Measurements from ENCODE around the gene IFNA7. TPM values are rescaled to one million over a fixed set of nuclear protein-coding genes. Genes with fewer than 3 reads are reported as not detected.
"Not testable (repeated sequence)": the region's sequence is repeated elsewhere in the genome, so short reads cannot be mapped to it uniquely, and the experiment has no call there.

IFNA7 gene
- total RNA-seq, 4 donors from 2014 or later = not detected

- intact Hi-C loops (cut with DNase I; ENCODE audit: low total_unique reads) = no loop called here
- WGBS, 2 donors = 96 to 100% methylated on average over 2 of the region's 2 CpGs
- H3K4me3 ChIP-seq (ENCODE audit: low read depth, poor library complexity, severe bottlenecking) = no peak overlapping the region
- DNase-seq (ENCODE audit: low spot score in 2 of 2) = no peak
- no peak for TF ChIP-seq CTCF (IDR thresholded peaks at IDR 0.05)
- no peak for TF ChIP-seq POLR2A (IDR thresholded peaks at IDR 0.05)
Observed at GRCh38 chr9:21233258-21233657, 31.3 kb upstream of the IFNA7 start.

GRCh38 chr9:21228122-21228521 lies 26.1 kb upstream of the IFNA7 start, which contains the start of gene IFNA17:
IFNA17 (minus strand) TSS chr9:21228222; CDS start chr9:21228173, 49 bp downstream.
- WGBS, 2 donors = 72 to 80% methylated on average over 2 of the region's 2 CpGs
- intact Hi-C loops (cut with DNase I; ENCODE audit: low total_unique reads) = no loop called here
- no peak for TF ChIP-seq POLR2A (IDR thresholded peaks at IDR 0.05)
- TF ChIP-seq CTCF (IDR thresholded peaks at IDR 0.05) = no peak
- H3K4me3 ChIP-seq (ENCODE audit: low read depth, poor library complexity, severe bottlenecking) = no peak within 1 kb of the TSS
- DNase-seq (ENCODE audit: low spot score in 2 of 2) = no peak

- 85 to 93% methylated on average over 1 of the region's 1 CpG for WGBS, 2 donors
- DNase-seq (ENCODE audit: low spot score in 2 of 2); H3K4me3 ChIP-seq (ENCODE audit: low read depth, poor library complexity, severe bottlenecking); intact Hi-C loops (cut with DNase I; ENCODE audit: low total_unique reads): not testable (repeated sequence)
Observed at GRCh38 chr9:21217211-21217610, 15.2 kb upstream of the IFNA7 start, which contains the start of gene IFNA16. IFNA16 (minus strand) TSS chr9:21217311; CDS start chr9:21217305, 6 bp downstream.

- DNase-seq (ENCODE audit: low spot score in 2 of 2); H3K4me3 ChIP-seq (ENCODE audit: low read depth, poor library complexity, severe bottlenecking); intact Hi-C loops (cut with DNase I; ENCODE audit: low total_unique reads): not testable (repeated sequence)
- 43 to 52% methylated on average over 5 of the region's 5 CpGs for WGBS, 2 donors
Observed at GRCh38 chr9:21213411-21214326, 11.7 kb upstream of the IFNA7 start.

GRCh38 chr9:21212160-21212559 lies 10.2 kb upstream of the IFNA7 start:
- intact Hi-C loops (cut with DNase I; ENCODE audit: low total_unique reads); DNase-seq (ENCODE audit: low spot score in 2 of 2): not testable (repeated sequence)
- WGBS, 2 donors = 30 to 78% methylated on average over 2 of the region's 2 CpGs

GRCh38 chr9:21210782-21211181 lies 8.8 kb upstream of the IFNA7 start:
- WGBS, 2 donors = 60 to 100% methylated on average over 1 to 2 of the region's 2 CpGs
- intact Hi-C loops (cut with DNase I; ENCODE audit: low total_unique reads); H3K4me3 ChIP-seq (ENCODE audit: low read depth, poor library complexity, severe bottlenecking); DNase-seq (ENCODE audit: low spot score in 2 of 2): not testable (repeated sequence)

More at GRCh38 chr9:21212160-21212559, 10.2 kb upstream of the IFNA7 start:
- H3K4me3 ChIP-seq (ENCODE audit: low read depth, poor library complexity, severe bottlenecking) = not testable (repeated sequence)

GRCh38 chr9:21210311-21210710 lies 8.3 kb upstream of the IFNA7 start:
- 83 to 91% methylated on average over 3 to 7 of the region's 7 CpGs for WGBS, 2 donors
- DNase-seq (ENCODE audit: low spot score in 2 of 2) = no peak
- H3K4me3 ChIP-seq (ENCODE audit: low read depth, poor library complexity, severe bottlenecking) = no peak overlapping the region
- intact Hi-C loops (cut with DNase I; ENCODE audit: low total_unique reads) = no loop called here
- TF ChIP-seq CTCF (IDR thresholded peaks at IDR 0.05) (no peak), POLR2A (IDR thresholded peaks at IDR 0.05) (no peak)

- intact Hi-C loops (cut with DNase I; ENCODE audit: low total_unique reads); DNase-seq (ENCODE audit: low spot score in 2 of 2); H3K4me3 ChIP-seq (ENCODE audit: low read depth, poor library complexity, severe bottlenecking): not testable (repeated sequence)
- WGBS, 2 donors = 86 to 96% methylated on average over 3 of the region's 3 CpGs
Observed at GRCh38 chr9:21207043-21207442, 5.0 kb upstream of the IFNA7 start, which contains the start of gene IFNA10. IFNA10 (minus strand) TSS chr9:21207143; CDS start chr9:21207097, 46 bp downstream.
